HG02943 (cell line): ENCODE results near the gene PAK6.

ENCODE experiments used
- ATAC-seq: cut with Tn5 transposase; IDR thresholded peaks from one replicate; pipeline ENCODE4 v1.9.1; 2021; ENCODE audit warnings: mild to moderate bottlenecking, low read depth, moderate library complexity; ENCODE audit not compliant: unreplicated experiment

The PAK6 gene

DNA sequence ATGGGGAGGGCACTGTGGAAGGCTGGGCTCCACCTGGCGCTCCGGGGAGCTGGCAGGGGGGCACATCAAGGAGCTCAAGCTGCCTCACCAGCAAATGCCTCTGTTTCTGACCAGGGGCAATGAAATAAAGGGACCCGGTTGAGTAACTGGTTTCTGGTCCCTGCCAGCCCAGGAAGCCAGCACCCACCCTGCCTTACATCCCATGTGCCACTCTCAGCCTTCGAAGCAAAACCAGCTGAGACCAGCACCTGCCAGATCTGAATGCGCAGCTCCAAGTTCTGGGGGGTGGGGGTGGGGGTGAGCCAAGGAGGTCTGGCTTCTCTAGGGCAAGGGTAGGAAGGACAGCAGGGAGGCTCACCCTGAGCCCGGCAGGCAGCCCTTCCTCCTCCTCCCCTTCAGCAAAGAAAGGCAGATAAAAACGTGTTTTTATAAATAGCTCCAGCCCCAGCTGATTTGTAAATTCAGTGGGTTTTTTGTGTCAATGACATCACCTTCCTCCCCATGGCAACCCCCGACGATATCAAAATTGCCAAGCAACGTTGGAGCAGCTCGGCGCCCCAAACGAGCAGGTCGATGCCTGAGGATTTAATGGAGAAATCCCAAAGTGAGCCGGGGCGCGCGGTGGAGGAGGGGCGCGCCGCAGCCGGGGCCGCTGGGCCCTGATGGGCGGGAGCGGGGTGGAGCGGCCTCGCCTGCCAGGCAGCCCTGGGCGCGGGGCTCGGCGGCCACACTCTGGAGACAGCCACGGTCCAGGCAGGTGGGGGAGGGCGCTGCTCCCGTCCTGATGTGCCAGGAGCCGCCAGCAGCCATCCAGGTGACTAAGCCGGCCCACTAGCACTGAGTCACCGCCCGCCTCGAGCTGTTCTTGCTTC is at the start of gene PAK6:
Gene PAK6, plus strand, starts transcription at position 532 of the 872 bp plus-strand sequence. CDS start 25,723 bp downstream, outside the sequence.
- no peak for ATAC-seq

DNA sequence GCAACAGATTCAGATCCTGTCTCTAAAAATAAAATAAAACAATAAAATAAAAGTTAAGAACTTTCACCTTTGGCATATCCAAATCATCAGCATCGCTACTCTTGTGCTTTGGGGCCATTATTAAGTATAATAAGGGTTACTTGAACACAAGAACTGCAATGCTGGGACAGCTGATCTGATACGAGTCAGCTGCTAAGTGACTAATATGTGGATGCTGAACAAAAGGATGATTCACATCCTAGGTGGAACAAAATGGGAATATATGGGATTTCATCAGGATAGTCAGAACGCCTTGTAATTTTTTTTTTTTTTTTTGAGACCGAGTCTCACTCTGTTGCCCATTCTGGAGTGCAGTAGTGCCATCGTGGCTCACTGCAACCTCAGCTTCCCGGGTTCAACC is 48.3 kb upstream of the PAK6 start:
- no peak for ATAC-seq

DNA sequence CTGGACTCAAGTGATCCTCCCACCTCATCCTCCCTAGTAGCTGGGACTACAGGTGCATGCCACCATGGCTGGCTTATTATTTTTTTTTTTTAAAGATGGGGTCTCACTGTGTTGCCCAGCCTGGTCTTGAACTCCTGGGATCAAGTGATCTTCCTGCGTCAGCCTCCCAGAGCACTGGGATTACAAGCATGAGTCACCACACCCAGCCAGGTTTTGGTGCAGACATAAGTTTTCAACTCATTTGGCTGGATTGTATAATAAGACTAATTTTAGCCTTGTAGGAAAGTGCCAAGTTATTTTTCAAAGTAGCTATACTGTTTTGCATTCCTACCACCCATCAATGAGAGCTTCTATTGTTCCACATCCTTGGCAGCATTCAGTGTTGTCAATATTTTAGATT is 45.9 kb upstream of the PAK6 start:
- ATAC-seq: no peak

DNA sequence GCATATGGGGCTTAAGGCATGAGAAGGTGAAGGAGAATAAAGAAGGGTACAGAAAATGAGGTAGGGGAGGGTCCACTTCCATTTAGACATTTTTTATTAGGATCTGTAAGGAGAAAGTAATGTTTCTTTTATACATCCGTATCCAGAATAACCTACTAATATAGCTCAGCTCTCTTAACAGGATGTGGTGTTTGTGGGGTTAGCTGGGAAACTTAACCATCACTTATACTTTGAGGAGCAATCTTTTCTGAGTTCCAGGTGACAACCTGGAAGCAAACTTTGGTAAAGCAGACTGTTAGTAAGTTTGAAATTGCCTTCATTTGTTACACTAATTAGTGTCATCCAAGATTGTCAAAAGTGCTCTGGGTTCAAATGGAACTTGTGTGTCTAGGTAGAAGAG is 41.4 kb upstream of the PAK6 start:
- ATAC-seq: no peak

DNA sequence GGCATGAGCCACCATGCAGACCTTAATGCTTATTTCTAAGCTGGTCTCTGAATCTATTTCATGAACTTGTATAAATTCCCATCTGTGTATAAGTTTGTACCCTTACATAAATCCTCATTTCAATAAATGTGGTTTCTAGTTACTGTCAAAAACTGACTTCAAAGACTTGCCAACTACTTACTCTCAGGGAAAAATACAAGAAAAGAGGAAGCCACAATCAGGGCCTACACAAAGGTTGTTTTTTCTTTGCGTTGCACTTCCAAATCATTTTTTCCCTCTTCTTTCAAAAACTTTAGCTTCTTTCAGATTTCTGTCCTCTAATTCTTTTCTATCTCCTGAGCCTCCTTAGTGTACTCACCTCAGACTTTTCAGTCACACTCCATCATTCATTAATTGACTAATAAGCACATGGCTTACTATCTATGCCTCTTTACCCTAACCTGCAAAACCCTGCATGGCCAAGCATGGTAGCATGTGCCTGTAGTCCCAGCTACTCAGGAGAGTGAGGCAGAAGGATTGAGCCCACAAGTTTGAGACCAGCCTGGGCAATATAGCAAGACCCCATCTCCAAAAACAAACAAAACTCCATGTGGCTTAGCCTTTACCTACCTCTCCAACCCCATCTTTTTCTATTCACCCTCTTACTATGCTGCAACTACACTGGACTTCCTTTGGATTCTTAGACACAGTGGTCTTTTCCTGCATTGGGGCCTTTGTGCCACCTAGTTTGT is 40.3 kb upstream of the PAK6 start:
- ATAC-seq: no peak

DNA sequence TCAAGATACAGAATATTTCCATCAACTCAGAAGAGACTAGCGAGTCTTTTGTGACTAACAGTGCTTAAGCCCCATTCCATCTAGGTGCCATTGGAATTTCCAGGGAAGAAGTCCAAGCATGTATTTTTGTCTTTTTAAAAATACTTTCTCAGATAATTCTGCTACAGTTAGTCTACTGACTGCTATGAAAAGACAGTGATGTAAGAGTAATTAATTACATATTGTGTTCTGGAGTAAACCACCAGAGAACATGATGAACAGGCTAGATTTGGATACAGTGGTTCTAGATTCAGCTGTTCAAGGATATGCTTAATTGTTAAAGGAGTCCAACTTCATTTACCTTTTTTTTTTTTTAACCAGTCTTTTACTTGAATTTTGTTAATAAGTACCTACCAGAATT is 34.8 kb upstream of the PAK6 start:
- ATAC-seq: no peak

DNA sequence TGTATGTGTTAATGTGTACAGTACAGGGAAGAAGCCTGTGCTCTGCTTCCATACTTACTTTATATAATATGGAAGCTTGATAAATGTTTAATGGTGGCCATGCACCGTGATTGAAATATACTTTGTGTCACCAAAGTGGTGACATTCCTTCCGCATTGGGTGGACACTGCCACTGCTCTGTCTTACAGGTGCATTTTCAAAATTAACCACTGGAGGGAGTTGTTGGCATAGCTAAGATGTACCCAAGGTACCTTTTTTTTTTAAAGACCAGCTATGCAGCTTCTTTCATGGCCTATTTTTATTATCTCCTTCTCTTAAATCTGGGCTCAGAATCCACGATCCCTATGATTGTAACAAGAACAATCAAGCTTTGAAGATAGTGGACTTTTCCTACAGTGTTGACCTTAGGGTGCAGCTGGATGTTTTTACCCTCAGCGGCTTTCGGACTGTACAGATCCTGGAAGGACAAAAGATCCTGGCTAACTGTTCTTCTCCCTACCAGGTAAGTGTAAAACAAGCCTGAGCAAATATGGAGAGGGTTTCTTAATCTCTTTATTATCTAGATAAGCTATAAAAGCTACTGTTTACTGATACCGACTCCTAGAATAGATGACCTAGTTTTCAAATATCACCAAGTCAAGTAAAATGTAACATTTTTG is 21.6 kb upstream of the PAK6 start:
- ATAC-seq: no peak

DNA sequence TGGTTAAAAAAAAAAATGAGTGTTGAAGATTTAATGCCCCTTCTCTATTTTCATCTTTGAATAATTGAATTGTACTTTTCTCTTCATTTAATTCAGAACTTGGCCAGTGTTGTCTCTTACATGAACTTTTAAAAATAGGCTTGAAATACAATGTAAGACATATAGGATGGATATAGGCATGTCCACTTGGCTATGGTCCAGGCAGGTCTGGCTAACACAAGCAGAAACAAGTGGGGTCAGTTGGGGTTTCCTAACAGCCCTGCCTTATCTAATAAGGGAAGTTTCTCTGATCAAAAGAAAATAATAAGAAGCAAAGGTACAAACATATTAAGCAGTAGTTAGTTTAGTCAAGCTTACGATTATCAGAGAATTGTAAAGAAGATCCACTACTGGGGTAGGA is 19.1 kb upstream of the PAK6 start:
- ATAC-seq: no peak

DNA sequence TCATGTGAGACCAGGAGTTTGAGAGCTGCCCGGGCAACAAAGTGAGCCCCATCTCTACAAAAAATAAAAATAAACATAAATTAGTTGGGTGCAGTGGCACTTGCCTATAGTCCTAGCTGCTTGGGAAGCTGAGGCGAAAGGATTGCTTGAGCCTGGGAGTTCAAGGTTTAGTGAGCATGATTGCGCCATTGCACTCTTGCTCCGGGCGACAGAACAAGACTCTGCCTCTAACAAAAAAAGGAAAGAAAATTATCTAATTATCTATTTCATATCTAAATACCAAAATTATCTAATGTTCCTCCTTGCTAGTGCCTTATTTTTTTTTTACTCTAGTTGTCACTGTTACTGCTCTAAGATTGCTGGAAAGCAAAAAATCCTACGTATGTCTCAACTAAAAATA is 16.7 kb upstream of the PAK6 start:
- ATAC-seq: no peak

DNA sequence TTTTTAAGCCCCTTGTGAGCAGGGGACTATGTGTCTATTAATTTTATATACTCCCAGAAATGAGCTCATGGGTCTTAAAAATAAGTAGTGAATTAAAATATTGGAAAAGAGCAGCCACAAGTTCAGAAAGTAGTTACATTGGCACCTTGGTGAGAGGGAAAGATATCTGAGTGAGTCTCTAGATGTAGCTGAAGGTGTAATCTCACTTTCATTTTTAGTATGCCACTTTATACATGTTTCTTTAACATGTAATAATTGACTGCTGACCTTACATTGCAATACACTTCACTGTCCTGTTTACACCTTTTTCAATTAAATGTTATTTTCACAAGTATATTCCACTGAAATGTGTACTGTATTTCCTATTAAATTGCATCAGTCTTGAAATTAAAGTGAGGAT is 12.1 kb upstream of the PAK6 start:
- ATAC-seq: no peak

DNA sequence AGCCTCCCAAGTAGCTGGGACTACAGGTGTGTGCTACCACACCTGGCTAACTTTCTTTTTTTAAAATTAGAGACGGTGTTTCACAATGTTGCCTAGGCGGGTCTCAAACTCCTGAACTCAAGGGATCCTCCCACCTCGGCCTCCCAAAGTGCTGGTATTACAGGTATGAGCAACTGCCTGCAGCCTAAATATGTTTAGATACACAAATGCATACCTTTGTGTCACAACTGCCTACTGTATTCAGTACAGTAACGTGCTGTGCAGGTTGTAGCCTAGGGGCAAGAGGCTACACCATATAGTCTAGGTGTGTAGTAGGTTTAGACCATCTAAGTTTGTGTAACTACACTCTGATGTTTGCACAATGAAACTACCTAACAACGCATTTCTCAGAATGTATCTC is 9.5 kb upstream of the PAK6 start:
- ATAC-seq: no peak

DNA sequence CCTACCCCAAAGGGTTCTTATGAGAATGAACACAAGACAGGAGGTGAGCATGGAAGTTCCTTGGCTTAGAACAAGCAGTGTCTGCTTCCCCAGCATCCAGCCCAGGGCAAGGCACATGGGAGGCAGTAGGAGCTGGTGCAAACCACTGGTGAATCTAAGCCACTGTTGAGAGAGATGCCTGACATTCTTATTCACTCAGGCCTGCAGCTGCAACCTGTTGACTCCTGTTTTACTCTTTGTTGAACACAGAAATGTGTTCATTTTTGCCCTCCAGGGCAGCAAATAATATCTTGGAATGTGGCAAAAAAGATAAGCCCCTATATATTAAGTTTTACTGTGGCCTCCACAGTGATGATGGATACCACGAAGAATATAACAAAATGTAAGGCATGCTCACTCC is 8.9 kb upstream of the PAK6 start:
- ATAC-seq: no peak

DNA sequence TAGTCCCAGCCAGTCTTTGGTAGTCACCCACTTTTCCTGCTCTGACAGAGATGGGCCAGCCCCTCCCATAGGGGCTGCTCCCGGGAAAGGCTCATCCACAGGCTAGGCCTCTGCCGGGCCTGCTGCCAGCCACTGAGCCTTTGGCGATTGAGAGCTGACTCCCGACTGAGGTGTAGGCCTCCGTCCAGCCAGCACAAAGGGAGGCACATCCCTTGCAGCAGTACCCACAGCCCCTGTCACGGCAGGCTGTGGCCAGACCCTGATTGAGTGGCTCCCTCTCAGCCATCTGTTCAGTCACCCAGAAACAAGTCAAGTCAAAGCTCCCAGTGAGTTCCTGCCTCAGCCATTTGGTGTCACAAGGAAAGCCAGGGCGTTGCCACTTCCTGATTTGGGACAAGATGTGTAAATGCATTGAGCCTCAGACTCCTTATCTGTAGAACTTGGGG is 6.2 kb upstream of the PAK6 start:
- ATAC-seq: no peak

DNA sequence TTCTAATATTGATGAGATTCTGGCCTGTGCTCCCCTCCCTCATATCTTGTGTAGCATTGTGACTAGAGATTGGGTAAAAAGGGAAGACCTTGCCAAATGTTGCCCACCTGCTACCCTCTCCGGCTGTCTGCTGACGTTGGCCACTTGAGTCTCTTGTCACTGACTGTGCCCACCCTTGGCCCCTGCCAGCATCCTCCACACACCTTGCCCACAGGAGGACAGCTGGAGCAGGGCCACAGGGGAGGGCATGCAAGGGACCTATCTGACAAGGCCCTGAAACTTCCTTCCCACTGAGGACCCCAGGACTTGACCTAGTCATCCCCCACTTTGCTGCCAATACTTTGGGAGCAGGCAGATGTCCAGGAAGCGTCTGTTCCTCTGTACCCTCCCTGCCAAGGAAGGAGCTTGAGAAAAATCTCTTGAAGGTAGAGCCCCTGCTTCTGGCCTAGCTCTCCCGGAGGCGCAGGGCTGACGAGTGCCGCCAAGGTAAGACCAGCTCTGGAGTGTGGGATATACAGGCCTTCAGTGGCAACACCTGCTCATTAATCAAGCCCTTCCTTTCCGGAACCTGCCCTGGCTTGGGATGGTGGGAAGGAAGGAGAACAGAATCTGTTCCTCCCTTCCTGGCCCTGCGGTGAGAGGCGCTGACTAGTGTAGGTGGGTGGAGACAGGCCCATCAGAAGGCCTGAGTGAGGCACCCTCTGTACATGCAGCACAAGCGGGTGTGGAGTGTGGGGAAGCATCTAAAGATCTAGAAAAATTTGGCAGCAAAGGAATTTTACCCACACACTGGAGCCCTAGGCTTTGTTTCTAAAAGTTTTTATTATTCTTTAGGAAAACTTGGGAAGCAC is 4.9 kb upstream of the PAK6 start:
- ATAC-seq: no peak

DNA sequence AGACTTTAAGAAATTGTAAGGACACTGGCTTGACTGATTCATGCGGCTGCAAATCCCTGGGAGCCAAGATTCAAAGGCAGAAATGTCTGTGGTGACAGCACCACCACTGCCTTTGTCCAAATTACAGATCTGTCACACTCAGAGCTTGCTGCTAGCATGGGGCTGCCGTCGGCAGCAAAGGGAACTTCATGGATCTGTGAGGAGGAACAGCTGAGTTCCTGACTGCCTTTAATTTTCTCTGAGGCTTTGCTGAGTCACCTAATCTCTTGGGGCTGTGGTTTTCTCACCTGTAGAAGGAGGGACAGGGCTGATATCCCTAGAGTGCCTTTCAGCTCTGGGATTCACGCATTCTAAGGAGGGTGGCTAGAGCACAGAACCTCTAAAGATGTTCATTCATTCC is 4.1 kb upstream of the PAK6 start:
- ATAC-seq: no peak

DNA sequence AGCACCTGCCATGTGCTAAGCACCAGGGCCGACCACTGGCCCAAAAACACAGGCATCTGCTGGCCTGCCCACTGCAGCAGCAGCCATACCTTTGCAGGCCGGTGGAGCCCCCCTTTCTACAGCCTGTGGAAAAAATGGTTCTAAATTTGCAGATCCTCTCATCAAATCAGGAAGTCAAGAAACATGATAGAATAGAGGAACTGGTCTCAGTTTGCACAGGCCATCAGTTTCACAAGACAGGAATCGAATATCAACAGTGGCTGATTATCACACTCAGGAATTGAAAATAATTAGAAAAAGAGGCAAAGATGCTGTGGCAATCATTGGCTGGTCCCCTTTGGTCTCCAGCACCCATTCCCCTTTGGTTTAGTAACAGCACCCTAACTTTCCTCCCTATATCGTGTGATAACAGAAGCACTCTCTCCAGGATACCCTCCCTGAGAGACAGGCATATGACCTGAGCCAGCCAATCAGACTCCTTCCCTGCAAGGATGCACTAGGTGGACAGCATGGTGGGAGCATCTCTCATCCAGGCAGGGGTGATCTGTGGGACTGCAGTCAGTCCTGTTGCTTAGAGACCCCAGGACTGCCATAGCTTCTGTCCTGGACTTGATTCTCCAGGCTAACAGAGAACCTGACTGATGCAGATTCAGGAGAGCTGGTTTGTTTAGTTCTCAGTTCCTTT is 3.5 kb upstream of the PAK6 start:
- ATAC-seq: no peak

DNA sequence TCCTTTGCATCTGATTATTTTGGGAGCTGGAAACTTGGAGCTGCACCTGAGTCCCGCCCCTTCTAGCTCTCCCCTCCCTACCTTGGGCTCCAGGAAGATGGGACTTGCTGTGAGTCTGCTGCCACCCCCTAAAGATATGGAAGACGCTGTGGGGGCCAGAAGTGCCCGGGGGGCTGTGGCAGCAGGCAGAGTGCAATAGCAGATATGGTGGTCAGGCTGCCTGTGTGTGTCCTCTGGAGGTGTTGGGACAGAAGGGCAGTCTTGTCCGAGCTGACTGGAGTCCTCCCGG is 485 bp downstream of the PAK6 start:
- ATAC-seq: no peak

DNA sequence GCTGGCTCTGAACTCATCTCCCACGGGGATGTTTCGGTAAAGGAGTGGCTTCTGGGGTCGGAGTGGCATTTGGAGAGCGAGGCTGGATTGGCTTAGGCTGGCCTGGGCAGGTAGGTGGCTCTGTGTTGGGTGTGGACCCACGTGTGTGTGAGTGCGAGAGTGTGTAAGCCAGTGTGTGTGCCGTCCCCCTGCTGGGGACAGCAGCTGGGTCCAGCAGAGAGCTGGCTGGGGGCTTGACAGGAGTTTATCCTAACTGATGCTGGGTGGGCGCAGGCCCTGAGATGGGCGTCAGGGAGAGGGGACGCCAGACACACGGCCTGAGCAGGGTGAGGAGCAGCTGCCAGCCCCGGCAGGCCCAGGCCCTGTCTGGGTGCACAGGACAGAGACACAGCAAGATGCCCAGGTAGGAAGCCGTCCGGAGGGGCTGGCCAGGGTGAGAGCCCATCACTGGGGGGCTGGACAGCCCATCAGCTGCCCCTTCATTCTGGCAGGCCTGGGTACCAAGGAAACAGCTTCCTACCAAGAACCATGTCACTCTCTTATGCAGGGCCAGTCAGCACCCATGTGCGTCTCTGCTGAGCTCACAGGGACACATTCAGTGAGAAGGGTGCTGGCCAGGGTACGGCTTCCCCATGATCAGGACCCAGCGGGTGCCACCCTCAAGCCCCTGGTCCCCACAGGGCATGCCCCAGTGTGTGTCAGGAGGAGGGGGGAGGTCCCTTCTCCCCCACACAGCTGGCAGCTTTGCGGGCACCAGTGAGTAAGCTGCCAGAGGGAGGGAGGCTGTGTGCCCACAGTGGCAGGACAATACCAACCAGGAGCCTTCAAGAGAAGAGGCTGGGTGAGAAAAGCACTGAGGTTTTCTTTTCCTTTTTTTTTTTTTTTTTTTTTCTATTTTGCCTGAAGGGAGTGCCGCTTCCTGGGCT is 1.1 kb downstream of the PAK6 start:
- no peak for ATAC-seq

DNA sequence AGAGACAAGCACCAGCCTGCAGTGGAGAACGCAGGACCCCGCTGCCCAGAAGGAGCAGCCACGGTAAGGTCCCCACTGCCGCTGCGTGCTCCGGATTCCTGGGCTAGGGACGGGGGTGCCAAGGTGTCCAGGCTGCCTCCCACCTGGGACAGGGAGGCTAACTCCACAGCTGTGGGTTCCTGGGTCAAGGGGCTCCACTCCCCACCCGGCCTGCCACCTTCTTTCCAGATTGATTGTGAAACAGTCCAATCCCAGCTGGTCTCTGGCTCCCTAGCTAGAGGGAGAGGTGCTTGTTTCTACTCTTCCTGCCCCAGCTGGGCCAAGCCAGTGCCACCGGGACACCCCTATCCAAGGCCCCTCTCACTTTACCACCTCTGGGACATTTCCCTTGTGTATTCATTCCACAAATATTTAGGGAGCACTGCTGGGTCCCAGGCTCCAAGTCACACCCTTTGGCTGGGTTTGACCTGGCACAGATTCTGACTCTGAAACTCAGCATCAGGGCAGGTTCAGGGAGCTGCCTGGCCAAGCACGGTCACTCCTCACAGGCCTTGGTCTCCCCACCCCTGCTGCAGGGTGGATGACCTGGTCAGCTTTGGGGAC is 1.9 kb downstream of the PAK6 start:
- ATAC-seq: no peak
